Liver (tissue), 3 donors: ENCODE measurements around the gene PCMT1.

Source experiments
- CTCF ChIP-seq: fragments of 150-350 bp; IDR thresholded peaks from 2 replicates; pipeline ENCODE4 v1.5.1; 2017; ENCODE audit warnings: improper control_type of control experiment, low read depth, low read length; ENCODE audit not compliant: missing input control
- EGR1 ChIP-seq, 2 donors: IDR thresholded peaks; 2 replicates each; pipeline ENCODE4 v1.6.1; 2016 to 2018; ENCODE audit warnings: antibody characterized with exemption in 2 of 2, low read depth in 2 of 2
- GABPA ChIP-seq, 2 donors: IDR thresholded peaks in 1 of 2; conservative IDR thresholded peaks in 1 of 2; 2 replicates each; pipeline ENCODE4 v1.6.1; 2016; ENCODE audit warnings: antibody characterized with exemption in 2 of 2, mild to moderate bottlenecking in 1 of 2, moderate library complexity in 1 of 2
- JUND ChIP-seq, 2 donors: IDR thresholded peaks; 2 replicates each; pipeline ENCODE4 v1.6.1; 2016; ENCODE audit warnings: antibody characterized with exemption in 2 of 2
- MAX ChIP-seq: IDR thresholded peaks from 2 replicates; pipeline ENCODE4 v1.6.1; 2016; ENCODE audit warnings: antibody characterized with exemption
- RAD21 ChIP-seq, 2 donors: IDR thresholded peaks; 2 replicates each; pipeline ENCODE4 v1.6.1; 2016; ENCODE audit warnings: antibody characterized with exemption in 2 of 2, mild to moderate bottlenecking in 2 of 2
- SP1 ChIP-seq: IDR thresholded peaks from 2 replicates; pipeline ENCODE4 v1.6.1; 2018; ENCODE audit warnings: antibody characterized with exemption, mild to moderate bottlenecking
- TAF1 ChIP-seq: conservative IDR thresholded peaks from 2 replicates; pipeline ENCODE4 v1.6.1; 2016; ENCODE audit warnings: antibody characterized with exemption, mild to moderate bottlenecking
- YY1 ChIP-seq: IDR thresholded peaks from 2 replicates; pipeline ENCODE4 v1.6.1; 2016; ENCODE audit warnings: antibody characterized with exemption, mild to moderate bottlenecking
- TF ChIP-seq, protein P1 (sequence below): IDR thresholded peaks from 2 replicates; pipeline ENCODE4 v1.6.1; 2016; ENCODE audit warnings: antibody characterized with exemption, mild to moderate bottlenecking
- TF ChIP-seq, protein P2 (sequence below): IDR thresholded peaks from 2 replicates; pipeline ENCODE4 v1.6.1; 2016; ENCODE audit warnings: antibody characterized with exemption
- donor health status: healthy.
- donor health status: healthy.

DNA sequence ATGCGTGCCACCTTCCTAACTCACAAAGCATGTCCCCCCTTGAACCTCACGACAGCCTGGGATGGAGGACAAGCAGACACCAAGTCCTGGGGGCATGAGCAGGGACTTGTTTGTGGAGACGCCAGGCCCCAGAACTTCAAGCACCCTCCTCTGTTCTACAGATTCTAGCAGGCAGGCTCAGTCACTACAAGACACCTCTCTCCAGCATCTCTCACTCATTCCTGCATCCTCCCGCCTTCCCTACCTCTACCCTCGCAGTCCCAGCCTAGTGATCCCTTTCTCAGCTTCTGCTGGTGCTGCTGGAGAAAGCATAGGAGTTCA is 110.9 kb downstream of the PCMT1 start:
- TF ChIP-seq, protein P1, sequence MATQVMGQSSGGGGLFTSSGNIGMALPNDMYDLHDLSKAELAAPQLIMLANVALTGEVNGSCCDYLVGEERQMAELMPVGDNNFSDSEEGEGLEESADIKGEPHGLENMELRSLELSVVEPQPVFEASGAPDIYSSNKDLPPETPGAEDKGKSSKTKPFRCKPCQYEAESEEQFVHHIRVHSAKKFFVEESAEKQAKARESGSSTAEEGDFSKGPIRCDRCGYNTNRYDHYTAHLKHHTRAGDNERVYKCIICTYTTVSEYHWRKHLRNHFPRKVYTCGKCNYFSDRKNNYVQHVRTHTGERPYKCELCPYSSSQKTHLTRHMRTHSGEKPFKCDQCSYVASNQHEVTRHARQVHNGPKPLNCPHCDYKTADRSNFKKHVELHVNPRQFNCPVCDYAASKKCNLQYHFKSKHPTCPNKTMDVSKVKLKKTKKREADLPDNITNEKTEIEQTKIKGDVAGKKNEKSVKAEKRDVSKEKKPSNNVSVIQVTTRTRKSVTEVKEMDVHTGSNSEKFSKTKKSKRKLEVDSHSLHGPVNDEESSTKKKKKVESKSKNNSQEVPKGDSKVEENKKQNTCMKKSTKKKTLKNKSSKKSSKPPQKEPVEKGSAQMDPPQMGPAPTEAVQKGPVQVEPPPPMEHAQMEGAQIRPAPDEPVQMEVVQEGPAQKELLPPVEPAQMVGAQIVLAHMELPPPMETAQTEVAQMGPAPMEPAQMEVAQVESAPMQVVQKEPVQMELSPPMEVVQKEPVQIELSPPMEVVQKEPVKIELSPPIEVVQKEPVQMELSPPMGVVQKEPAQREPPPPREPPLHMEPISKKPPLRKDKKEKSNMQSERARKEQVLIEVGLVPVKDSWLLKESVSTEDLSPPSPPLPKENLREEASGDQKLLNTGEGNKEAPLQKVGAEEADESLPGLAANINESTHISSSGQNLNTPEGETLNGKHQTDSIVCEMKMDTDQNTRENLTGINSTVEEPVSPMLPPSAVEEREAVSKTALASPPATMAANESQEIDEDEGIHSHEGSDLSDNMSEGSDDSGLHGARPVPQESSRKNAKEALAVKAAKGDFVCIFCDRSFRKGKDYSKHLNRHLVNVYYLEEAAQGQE: no peak
- TF ChIP-seq CTCF (no peak), RAD21 (IDR thresholded peaks at IDR 0.05) (no peak), SP1 (no peak), MAX (no peak), JUND (IDR thresholded peaks at IDR 0.05) (no peak), YY1 (no peak), GABPA (IDR thresholded peaks at IDR 0.05 in 1 of 2, conservative IDR thresholded peaks at IDR 0.05 in 1 of 2) (no peak), TAF1 (no peak), EGR1 (IDR thresholded peaks at IDR 0.05; ENCODE audit: low read depth in 2 of 2) (no peak)
- TF ChIP-seq, protein P2, sequence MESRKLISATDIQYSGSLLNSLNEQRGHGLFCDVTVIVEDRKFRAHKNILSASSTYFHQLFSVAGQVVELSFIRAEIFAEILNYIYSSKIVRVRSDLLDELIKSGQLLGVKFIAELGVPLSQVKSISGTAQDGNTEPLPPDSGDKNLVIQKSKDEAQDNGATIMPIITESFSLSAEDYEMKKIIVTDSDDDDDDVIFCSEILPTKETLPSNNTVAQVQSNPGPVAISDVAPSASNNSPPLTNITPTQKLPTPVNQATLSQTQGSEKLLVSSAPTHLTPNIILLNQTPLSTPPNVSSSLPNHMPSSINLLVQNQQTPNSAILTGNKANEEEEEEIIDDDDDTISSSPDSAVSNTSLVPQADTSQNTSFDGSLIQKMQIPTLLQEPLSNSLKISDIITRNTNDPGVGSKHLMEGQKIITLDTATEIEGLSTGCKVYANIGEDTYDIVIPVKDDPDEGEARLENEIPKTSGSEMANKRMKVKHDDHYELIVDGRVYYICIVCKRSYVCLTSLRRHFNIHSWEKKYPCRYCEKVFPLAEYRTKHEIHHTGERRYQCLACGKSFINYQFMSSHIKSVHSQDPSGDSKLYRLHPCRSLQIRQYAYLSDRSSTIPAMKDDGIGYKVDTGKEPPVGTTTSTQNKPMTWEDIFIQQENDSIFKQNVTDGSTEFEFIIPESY: no peak
